ENCODE data around the gene WASL. TPM values are rescaled to one million over a fixed set of nuclear protein-coding genes. Genes with fewer than 3 reads are reported as not detected.

Gene WASL
- total RNA-seq, 1 experiment from 2014 or later = 8.5 TPM

- CTCF ChIA-PET = no interaction called here
- Histone ChIP-seq H3K9me2 (replicated peaks; ENCODE audit: low read length) (no peaks in the 10 kb centered on the region), H3K9ac (ENCODE audit: low read length) (no peak overlapping the region), H2AFZ (ENCODE audit: low read length) (no peak overlapping the region), H3K27me3 (ENCODE audit: low read length) (no peaks in the 10 kb centered on the region), H3K4me1 (ENCODE audit: insufficient read depth, low read length) (peaks cover 9% of the 10 kb centered on the region), H4K20me1 (ENCODE audit: low read length) (no peaks in the 10 kb centered on the region), H3F3A (ENCODE audit: low read length, unreplicated experiment) (no peaks in the 10 kb centered on the region), H3K4me3 (ENCODE audit: low read length) (no peak overlapping the region), H3K4me2 (ENCODE audit: low read length) (peak overlapping the region; percentile 12; the same call in 1 of the 2 replicates), H3K9me3 (ENCODE audit: low read length) (no peaks in the 10 kb centered on the region), H3K79me2 (ENCODE audit: low read length) (no peaks in the 10 kb centered on the region), H3K27ac (ENCODE audit: low read length) (no peak overlapping the region), H3K36me3 (ENCODE audit: low read depth, low read length) (no peaks in the 10 kb centered on the region)
- ATAC-seq = peak; percentile 81
- BruUV-seq (replicated peaks) = no TSS peak
- peak; percentile 56 for DNase-seq
- POLR2A ChIA-PET (ENCODE audit: unreplicated experiment) = interaction anchor here (0.6 kb wide), 1 partner anchor 119 kb away, joined by 3 read pairs; no protein-coding TSS in a partner anchor
- intact Hi-C loops (cut with micrococcal nuclease) = loop anchor here (1.0 kb wide), 1 partner anchor 30 kb away; no protein-coding TSS in a partner anchor
- TF ChIP-seq CTCF (conservative IDR thresholded peaks at IDR 0.05; ENCODE audit: low read depth, low read length) (no peak), EZH2phosphoT487 (IDR thresholded peaks at IDR 0.05; ENCODE audit: borderline replicate concordance, low read length) (no peak), EZH2 (IDR thresholded peaks at IDR 0.05; ENCODE audit: low read length, unreplicated experiment) (no peak)
Measured at GRCh38 chr7:123665157-123665556, 83.6 kb downstream of the WASL start.

- H3K9me2 ChIP-seq (replicated peaks; ENCODE audit: low read length) = no peaks in the 10 kb centered on the region
- no peaks in the 10 kb centered on the region for H3F3A ChIP-seq (ENCODE audit: low read length, unreplicated experiment)
- DNase-seq = no peak
- no TSS peak for BruUV-seq (replicated peaks)
- ATAC-seq = no peak
- no peaks in the 10 kb centered on the region for H4K20me1 ChIP-seq (ENCODE audit: low read length)
- intact Hi-C loops (cut with micrococcal nuclease) = no loop called here
- H3K4me1 ChIP-seq (ENCODE audit: insufficient read depth, low read length) = peaks cover 9% of the 10 kb centered on the region
- H3K4me3 ChIP-seq (ENCODE audit: low read length) = no peak overlapping the region
- H3K4me2 ChIP-seq (ENCODE audit: low read length) = no peak overlapping the region
- H2AFZ ChIP-seq (ENCODE audit: low read length) = no peak overlapping the region
- H3K27me3 ChIP-seq (ENCODE audit: low read length) = no peaks in the 10 kb centered on the region
- no peaks in the 10 kb centered on the region for H3K36me3 ChIP-seq (ENCODE audit: low read depth, low read length)
- no peak overlapping the region for H3K27ac ChIP-seq (ENCODE audit: low read length)
- no peak overlapping the region for H3K9ac ChIP-seq (ENCODE audit: low read length)
- POLR2A ChIA-PET (ENCODE audit: unreplicated experiment) = no interaction called here
- TF ChIP-seq EZH2phosphoT487 (IDR thresholded peaks at IDR 0.05; ENCODE audit: borderline replicate concordance, low read length) (no peak), CTCF (conservative IDR thresholded peaks at IDR 0.05; ENCODE audit: low read depth, low read length) (no peak), EZH2 (IDR thresholded peaks at IDR 0.05; ENCODE audit: low read length, unreplicated experiment) (no peak)
- H3K9me3 ChIP-seq (ENCODE audit: low read length) = no peaks in the 10 kb centered on the region
- H3K79me2 ChIP-seq (ENCODE audit: low read length) = no peaks in the 10 kb centered on the region
- CTCF ChIA-PET = no interaction called here
Measured at GRCh38 chr7:123663200-123663599, 85.6 kb downstream of the WASL start.

GRCh38 chr7:123662755-123663154, 86.0 kb downstream of the WASL start:
- H2AFZ ChIP-seq (ENCODE audit: low read length) = no peak overlapping the region
- no peak for TF ChIP-seq EZH2phosphoT487 (IDR thresholded peaks at IDR 0.05; ENCODE audit: borderline replicate concordance, low read length)
- TF ChIP-seq CTCF (conservative IDR thresholded peaks at IDR 0.05; ENCODE audit: low read depth, low read length) = no peak
- no peak for TF ChIP-seq EZH2 (IDR thresholded peaks at IDR 0.05; ENCODE audit: low read length, unreplicated experiment)
- no peaks in the 10 kb centered on the region for H3K27me3 ChIP-seq (ENCODE audit: low read length)
- ATAC-seq = no peak
- peaks cover 9% of the 10 kb centered on the region for H3K4me1 ChIP-seq (ENCODE audit: insufficient read depth, low read length)
- H3K79me2 ChIP-seq (ENCODE audit: low read length) = no peaks in the 10 kb centered on the region
- no peak for DNase-seq
- intact Hi-C loops (cut with micrococcal nuclease) = no loop called here
- no peak overlapping the region for H3K9ac ChIP-seq (ENCODE audit: low read length)
- H3K4me2 ChIP-seq (ENCODE audit: low read length) = no peak overlapping the region
- no TSS peak for BruUV-seq (replicated peaks)
- no peaks in the 10 kb centered on the region for H3K9me2 ChIP-seq (replicated peaks; ENCODE audit: low read length)
- H3K27ac ChIP-seq (ENCODE audit: low read length) = no peak overlapping the region
- ChIA-PET POLR2A (ENCODE audit: unreplicated experiment) (no interaction called here), CTCF (no interaction called here)
- no peak overlapping the region for H3K4me3 ChIP-seq (ENCODE audit: low read length)
- no peaks in the 10 kb centered on the region for H3K9me3 ChIP-seq (ENCODE audit: low read length)
- H4K20me1 ChIP-seq (ENCODE audit: low read length) = no peaks in the 10 kb centered on the region
- no peaks in the 10 kb centered on the region for H3K36me3 ChIP-seq (ENCODE audit: low read depth, low read length)
- H3F3A ChIP-seq (ENCODE audit: low read length, unreplicated experiment) = no peaks in the 10 kb centered on the region
